IgD-negative memory B cell (primary cell): ENCODE measurements around the gene FAM13C. TPM values are rescaled to one million over a fixed set of nuclear protein-coding genes. Genes with fewer than 3 reads are reported as not detected.

Experiments
- H3K27ac Mint-ChIP-seq, 3 donors: one replicate each; pipeline ENCODE4 v1.8.0; 2020 to 2022; ENCODE audit warnings: mild to moderate bottlenecking in 3 of 3, mixed read lengths in 3 of 3, moderate library complexity in 1 of 3
- H3K27me3 Mint-ChIP-seq: one replicate; pipeline ENCODE4 v1.8.0; 2021; ENCODE audit warnings: mixed read lengths
- H3K36me3 Mint-ChIP-seq: one replicate; pipeline ENCODE4 v1.8.0; 2020; ENCODE audit warnings: mild to moderate bottlenecking, mixed read lengths
- H3K4me1 Mint-ChIP-seq, 3 donors: one replicate each; pipeline ENCODE4 v1.8.0; 2020 to 2022; ENCODE audit warnings: mixed read lengths in 3 of 3, mild to moderate bottlenecking in 1 of 3
- H3K4me3 Mint-ChIP-seq, 4 donors: one replicate each; pipeline ENCODE4 v1.8.0; 2020 to 2022; ENCODE audit warnings: mild to moderate bottlenecking in 4 of 4, mixed read lengths in 4 of 4, moderate library complexity in 3 of 4
- H3K9me3 Mint-ChIP-seq, 3 donors: one replicate each; pipeline ENCODE4 v1.8.0; 2020 to 2021; ENCODE audit warnings: mixed read lengths in 3 of 3, mild to moderate bottlenecking in 1 of 3
- polyA plus RNA-seq: library from polyadenylated mRNA; unstranded; fragments of 300-500 nt; fragmentation: Illumina TruSeq; gene quantifications from one replicate; pipeline ENCODE4 v1.2.3, GENCODE V29; 2021

The FAM13C gene
- polyA plus RNA-seq, 1 donor from 2014 or later = not detected

DNA sequence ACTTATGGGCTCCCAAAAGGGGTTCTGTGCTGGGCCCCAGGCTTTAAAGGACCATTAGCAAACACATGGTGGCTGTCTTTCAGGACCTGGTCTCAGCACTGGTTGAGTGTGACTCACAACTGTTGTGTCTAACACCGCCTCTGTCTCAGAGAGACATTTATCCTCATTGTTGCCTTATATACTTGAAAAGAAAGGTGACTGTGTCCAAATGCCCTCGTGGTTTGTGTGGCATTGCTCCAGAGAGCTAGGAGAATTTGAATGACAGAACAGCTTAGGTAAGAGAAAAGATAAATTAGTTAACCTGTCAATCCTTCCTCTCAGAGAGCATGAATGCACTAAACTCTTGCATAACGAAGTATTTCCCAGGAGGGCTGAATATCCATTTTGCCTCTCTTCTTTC, 14.5 kb upstream of the FAM13C start:
- peaks cover 2% of the 10 kb centered on the region for H3K36me3 Mint-ChIP-seq
- H3K4me3 Mint-ChIP-seq = no peak overlapping the region
- H3K27ac Mint-ChIP-seq = no peak overlapping the region
- H3K4me1 Mint-ChIP-seq = no peaks in the 10 kb centered on the region
- H3K9me3 Mint-ChIP-seq = no peaks in the 10 kb centered on the region
- no peaks in the 10 kb centered on the region for H3K27me3 Mint-ChIP-seq

DNA sequence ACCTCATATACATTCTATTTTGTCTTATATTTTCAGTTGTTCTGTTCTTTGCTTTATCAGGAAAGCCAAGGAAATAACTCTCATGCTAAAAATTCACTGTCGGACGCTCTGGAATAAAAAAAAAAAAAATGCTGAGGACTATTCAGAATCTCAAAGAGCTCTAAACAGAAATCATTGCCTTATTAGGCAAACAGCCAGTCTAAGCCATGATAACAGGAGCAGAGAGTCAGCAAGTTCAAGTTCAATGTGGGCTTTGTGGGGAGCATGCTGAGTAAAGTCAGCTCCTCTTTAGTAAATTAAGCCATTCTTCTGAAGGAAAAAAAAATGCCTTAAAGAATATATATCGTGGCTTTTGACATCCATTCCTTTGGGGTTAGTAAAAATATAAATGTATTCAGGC, 13.6 kb upstream of the FAM13C start:
- Mint-ChIP-seq H3K27me3 (no peaks in the 10 kb centered on the region), H3K4me3 (no peak overlapping the region), H3K27ac (no peak overlapping the region), H3K36me3 (peaks cover 2% of the 10 kb centered on the region), H3K4me1 (no peaks in the 10 kb centered on the region), H3K9me3 (no peaks in the 10 kb centered on the region)

DNA sequence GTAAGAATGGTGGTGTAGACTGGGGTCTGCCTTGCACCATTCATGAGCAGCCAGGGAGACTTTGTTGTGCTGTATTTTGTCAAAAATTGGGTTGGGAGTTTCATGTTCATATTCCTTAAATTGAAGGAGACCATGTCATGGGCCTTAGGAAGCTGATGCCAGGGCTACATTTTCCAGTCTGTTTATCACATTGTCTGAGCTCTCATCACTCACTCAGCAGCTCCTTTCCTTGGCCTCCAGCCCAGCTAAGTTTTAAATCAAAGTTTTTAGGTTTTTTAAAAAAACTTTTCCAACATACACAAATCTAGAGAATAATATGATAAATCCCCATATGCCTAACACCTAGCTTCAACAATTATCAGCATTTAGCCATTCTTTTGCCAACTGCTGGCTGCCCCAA, 12.6 kb upstream of the FAM13C start:
- no peak overlapping the region for H3K4me3 Mint-ChIP-seq
- H3K36me3 Mint-ChIP-seq = peaks cover 2% of the 10 kb centered on the region
- no peak overlapping the region for H3K27ac Mint-ChIP-seq
- no peaks in the 10 kb centered on the region for H3K9me3 Mint-ChIP-seq
- no peaks in the 10 kb centered on the region for H3K27me3 Mint-ChIP-seq
- no peaks in the 10 kb centered on the region for H3K4me1 Mint-ChIP-seq

DNA sequence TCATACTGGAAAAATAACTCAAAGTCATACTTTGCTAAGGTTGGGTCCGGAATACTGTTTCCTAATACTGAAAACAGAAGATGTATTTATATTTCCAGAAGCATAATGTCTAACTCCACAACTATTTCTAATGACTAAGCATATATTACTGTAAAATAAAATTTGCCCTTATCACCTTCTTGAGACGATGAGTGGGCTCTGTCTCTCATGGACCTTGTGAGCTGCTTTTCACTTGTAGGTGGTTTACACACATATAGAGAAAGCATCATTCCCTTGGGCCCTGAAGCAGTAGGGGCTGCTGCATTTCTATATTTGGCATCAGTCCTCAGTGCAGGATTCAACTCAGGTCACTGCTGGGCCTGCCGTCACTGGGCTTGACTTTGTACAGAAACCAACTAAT, 10.7 kb upstream of the FAM13C start:
- Mint-ChIP-seq H3K4me3 (no peak overlapping the region), H3K27me3 (no peaks in the 10 kb centered on the region), H3K9me3 (no peaks in the 10 kb centered on the region), H3K36me3 (peaks cover 2% of the 10 kb centered on the region), H3K4me1 (no peaks in the 10 kb centered on the region), H3K27ac (no peak overlapping the region)

DNA sequence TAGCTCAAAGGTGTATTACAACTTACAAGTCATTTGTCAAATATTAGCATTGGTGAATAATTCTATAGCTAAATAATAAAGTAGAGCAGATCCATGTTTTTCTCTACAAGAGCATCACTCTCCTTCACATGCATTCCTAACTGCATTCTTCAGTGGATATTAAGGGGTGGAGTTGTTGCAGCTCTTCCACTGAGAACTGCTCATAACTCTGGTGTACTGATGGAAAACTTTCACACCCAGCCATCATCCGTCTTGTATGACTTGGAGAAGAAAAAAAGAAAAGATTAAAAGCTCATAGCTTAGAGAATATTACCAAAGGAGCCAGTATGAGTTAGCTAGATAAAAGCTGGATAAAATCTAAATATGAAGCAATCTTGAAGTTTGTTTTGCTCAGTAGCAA, 10.2 kb upstream of the FAM13C start:
- Mint-ChIP-seq H3K27me3 (no peaks in the 10 kb centered on the region), H3K4me3 (no peak overlapping the region), H3K4me1 (no peaks in the 10 kb centered on the region), H3K36me3 (peaks cover 2% of the 10 kb centered on the region), H3K27ac (no peak overlapping the region), H3K9me3 (no peaks in the 10 kb centered on the region)

DNA sequence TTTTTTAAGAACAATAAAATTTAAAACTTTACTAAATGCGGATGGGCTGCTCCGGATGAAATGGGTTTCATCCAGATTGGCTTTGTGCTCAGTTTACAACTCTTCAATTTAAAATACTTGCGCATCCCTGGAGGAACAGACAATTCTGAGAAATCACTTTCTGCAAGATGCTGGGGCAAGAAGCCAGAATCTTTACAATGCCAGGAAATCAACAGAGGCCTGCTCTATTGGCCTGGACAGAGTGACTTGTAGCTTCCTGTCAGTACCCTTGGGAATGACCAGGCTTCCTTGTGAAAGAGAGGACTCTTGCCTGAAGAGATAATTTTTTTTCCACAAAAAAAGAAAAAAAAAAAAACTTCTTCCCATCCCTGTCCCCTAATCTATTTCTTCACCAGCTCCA, 3.9 kb upstream of the FAM13C start:
- H3K4me1 Mint-ChIP-seq = peaks cover 0 to 8% (median 4%) of the 10 kb centered on the region in 3 donors
- no peaks in the 10 kb centered on the region for H3K9me3 Mint-ChIP-seq
- no peak overlapping the region for H3K27ac Mint-ChIP-seq
- H3K36me3 Mint-ChIP-seq = no peaks in the 10 kb centered on the region
- peaks cover 14% of the 10 kb centered on the region for H3K27me3 Mint-ChIP-seq
- no peak overlapping the region for H3K4me3 Mint-ChIP-seq

DNA sequence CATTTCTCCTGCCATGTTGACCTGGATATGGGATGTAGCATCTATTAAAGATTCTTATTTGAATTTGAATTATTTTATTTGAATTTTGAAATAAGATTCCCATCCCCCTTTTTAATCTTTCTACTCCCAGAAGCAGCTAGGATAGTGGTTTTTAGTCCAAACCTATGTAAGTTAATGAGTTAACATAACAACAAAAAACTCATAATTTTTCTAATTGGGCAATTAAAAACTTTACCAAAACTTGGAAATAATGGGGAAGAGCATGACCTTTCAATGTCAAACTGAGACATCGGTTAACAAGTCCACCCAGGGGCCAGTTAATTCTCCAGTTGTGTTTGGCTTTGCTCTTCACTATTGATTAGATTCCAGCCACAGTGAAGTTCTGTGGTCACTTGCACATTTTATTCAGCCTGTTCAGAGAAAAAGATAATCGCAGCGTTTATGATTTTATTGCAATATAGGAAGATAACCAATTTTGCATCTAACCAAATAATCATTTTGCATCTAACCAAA, 1.2 kb upstream of the FAM13C start:
- peaks cover 0 to 8% (median 4%) of the 10 kb centered on the region in 3 donors for H3K4me1 Mint-ChIP-seq
- no peak overlapping the region for H3K27ac Mint-ChIP-seq
- peaks cover 19% of the 10 kb centered on the region for H3K27me3 Mint-ChIP-seq
- no peaks in the 10 kb centered on the region for H3K36me3 Mint-ChIP-seq
- no peak overlapping the region for H3K4me3 Mint-ChIP-seq
- H3K9me3 Mint-ChIP-seq = no peaks in the 10 kb centered on the region

DNA sequence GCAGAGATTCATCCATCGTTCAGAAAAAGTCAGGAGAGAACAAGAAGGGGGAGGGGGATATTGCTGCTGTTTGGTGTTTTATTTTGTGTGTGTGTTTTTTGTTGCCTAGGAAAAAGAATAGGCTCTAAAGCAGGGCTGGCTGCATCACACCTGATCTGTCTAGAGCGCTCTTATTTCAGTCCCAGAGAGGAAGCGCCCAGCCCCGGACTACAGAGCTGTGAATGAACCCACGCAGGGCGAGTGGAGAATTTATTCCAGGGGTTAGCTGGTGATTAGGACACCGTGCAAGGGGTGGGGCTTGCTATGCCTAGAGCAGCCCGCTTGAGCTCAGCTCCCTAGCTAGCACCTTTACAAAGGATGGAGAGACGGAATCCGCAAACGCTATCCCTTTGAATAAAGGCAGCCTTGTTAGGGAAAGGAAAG, 621 bp upstream of the FAM13C start:
- Mint-ChIP-seq H3K4me1 (peaks cover 0 to 8% (median 4%) of the 10 kb centered on the region in 3 donors), H3K27me3 (peaks cover 20% of the 10 kb centered on the region), H3K9me3 (no peaks in the 10 kb centered on the region), H3K4me3 (peak overlapping the region in 2 of 4 donors; percentile 63 to 68), H3K36me3 (no peaks in the 10 kb centered on the region), H3K27ac (no peak overlapping the region)

DNA sequence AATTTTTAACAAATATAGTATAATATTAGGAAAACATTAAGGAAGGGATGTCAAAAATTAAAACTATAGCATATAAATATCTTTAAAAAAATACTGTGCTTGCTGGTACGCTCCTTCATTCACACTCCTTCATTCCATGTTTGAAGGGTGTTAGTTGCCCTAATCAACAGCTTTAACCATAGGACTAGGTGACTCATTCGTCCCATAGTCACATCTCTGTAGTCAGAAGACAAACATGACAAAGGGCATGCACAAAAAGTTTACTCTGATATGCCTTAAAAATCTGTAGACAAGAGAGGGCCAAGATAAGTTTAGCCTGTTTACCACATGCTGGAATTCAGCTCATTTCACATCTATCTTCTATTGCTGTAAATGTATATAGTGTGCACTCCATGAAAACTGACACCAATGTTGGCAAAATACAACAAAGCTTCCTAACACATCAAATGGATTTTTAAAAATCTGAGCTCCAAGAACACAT, 646 bp downstream of the FAM13C start:
- peaks cover 21% of the 10 kb centered on the region for H3K27me3 Mint-ChIP-seq
- peaks cover 0 to 8% (median 4%) of the 10 kb centered on the region in 3 donors for H3K4me1 Mint-ChIP-seq
- H3K9me3 Mint-ChIP-seq = no peaks in the 10 kb centered on the region
- H3K36me3 Mint-ChIP-seq = no peaks in the 10 kb centered on the region
- H3K27ac Mint-ChIP-seq = no peak overlapping the region
- H3K4me3 Mint-ChIP-seq = peak overlapping the region in 1 of 4 donors; percentile 59

DNA sequence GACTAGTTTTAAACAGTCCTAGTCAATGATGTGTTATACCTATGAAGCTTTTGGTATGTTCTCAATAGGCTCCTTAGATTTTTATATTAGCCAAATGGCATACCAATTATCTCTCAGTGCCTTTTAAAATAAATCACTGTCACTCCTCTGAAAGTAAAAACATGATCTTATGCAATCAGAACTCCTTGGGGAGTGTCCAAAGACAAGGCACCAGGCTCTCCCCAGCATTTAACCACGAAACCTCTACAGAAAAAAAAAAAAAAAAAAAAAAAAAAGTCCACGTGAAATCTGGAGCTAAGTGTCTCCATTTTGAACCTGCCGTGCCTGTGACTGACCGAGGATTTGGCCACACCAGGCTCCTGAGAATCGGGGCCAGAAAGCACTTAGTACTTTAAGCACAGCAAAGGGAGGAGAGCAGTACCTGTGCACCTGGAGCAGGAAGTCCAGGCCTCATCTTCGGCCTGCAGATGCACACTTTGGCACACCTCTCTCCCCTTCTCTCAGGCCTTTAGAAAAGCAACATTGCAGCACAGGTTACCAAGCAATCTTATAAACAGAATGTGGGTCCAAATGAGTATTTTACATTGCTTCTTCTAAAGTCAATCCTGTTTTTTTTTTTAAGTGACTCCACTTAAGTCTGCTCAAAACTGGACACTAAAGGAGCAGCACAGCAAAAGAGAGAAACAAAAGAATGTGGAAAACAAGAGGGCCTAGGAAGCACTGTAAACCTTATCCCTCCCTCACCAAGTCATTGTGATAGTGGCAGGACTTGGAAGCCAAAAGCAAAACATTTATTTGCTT, 1.5 kb downstream of the FAM13C start:
- Mint-ChIP-seq H3K9me3 (no peaks in the 10 kb centered on the region), H3K4me1 (peaks cover 0 to 8% (median 4%) of the 10 kb centered on the region in 3 donors), H3K27me3 (peaks cover 21% of the 10 kb centered on the region), H3K4me3 (no peak overlapping the region), H3K36me3 (no peaks in the 10 kb centered on the region), H3K27ac (no peak overlapping the region)

DNA sequence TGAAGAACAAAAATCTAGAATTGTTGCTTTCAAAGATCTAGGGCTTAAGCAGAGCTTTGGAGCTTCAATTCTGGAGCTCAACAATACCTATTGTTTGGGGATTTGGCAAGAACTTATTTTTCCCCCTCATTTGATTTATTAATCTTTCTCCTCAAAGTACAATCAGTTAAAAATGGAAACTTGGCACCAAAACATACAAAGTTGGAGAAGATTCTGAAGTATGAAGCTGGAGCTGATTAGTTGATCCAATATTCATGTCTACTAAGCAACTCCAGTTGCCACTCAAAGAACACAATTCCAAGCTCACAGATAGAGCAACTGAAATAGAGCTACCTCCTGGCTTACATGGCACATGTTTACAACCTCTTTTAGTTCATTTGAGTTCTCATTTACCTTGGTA, 3.8 kb downstream of the FAM13C start:
- Mint-ChIP-seq H3K4me1 (peaks cover 0 to 8% (median 4%) of the 10 kb centered on the region in 3 donors), H3K9me3 (no peaks in the 10 kb centered on the region)

DNA sequence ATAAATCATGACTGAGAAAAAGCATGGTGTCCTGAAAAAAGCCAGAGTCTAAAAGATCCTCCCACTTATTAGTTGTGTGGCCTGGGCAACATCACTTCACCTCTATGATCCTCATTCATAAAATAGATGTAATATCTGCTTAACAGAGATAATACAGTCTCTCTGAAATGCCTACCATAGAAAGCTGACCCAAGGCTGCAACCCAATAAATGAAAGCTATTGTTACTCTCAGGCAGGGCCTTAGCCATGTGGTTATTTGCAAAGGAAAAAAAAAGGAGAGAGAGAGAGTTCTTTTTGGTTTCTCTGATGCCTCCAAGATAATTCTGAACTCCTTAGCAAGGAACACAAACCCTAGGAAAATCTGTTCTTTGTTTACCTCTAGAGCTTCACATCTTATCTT, 7.9 kb downstream of the FAM13C start:
- Mint-ChIP-seq H3K4me1 (no peaks in the 10 kb centered on the region), H3K36me3 (no peaks in the 10 kb centered on the region), H3K27ac (no peak overlapping the region), H3K4me3 (no peak overlapping the region), H3K27me3 (peaks cover 4% of the 10 kb centered on the region), H3K9me3 (peaks cover 0 to 3% (median 0%) of the 10 kb centered on the region in 3 donors)

More for the DNA sequence above, 3.8 kb downstream of the FAM13C start:
- H3K36me3 Mint-ChIP-seq = no peaks in the 10 kb centered on the region
- H3K4me3 Mint-ChIP-seq = no peak overlapping the region
- H3K27me3 Mint-ChIP-seq = peaks cover 18% of the 10 kb centered on the region
- no peak overlapping the region for H3K27ac Mint-ChIP-seq

DNA sequence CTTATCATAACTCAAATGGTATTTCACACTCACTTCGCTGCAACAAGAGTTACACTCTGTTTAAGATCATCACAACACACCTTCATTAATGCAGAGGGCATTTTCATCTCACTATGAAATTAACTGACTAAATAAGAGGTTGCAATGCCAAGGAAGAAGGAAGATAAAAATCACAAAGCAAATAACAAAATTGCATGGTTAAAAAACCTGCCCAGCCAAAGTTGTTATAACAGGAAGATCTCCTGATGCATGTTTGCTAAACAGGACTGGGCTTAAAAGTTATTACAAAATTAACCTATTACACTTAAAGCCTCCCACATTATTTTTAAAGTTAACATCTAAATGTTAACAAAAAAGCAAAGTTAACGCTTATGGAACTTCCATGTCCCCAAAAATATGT, 11.8 kb downstream of the FAM13C start:
- Mint-ChIP-seq H3K36me3 (no peaks in the 10 kb centered on the region), H3K4me3 (no peak overlapping the region), H3K27ac (no peak overlapping the region), H3K9me3 (peaks cover 0 to 5% (median 0%) of the 10 kb centered on the region in 3 donors), H3K27me3 (no peaks in the 10 kb centered on the region), H3K4me1 (no peaks in the 10 kb centered on the region)

DNA sequence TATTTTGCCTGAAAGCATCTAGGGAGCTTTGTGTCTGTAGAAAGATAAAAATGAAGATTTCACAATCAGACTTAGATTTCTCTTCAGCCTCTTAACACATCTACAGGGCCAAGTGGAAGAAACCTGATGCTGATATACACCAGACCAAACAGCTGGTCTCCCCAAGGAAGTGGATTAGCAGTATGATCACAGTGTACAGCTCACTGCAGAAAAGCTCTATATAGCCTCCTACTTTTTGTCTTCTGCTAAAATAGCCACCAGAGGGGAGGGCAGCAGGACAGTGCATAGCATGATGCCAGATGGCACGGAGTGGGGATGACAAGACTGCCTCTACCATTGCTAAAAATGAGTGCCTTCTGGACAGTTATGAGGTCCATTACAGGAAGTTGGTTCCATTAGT, 16.0 kb downstream of the FAM13C start:
- Mint-ChIP-seq H3K4me3 (no peak overlapping the region), H3K36me3 (no peaks in the 10 kb centered on the region), H3K27ac (no peak overlapping the region), H3K27me3 (no peaks in the 10 kb centered on the region), H3K9me3 (peaks cover 0 to 3% (median 2%) of the 10 kb centered on the region in 3 donors), H3K4me1 (no peaks in the 10 kb centered on the region)

DNA sequence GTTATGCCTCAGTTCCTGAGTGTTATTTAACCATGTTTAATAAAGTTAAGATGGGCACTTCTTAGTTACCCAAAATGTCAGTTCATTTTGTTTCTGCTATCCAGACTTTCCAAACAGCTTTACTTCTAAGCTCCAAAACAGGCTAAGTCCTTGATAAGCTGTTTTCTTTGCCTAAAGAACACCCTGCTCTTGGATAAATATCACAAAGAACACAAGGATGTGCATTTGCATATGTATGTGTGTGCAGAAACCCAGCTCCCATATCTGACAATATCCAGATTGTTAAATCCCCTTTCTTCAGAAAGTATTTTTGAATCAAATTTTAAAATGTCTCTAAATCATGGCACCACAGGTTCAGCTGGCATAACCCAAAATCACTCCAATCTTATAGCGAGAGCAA, 19.6 kb downstream of the FAM13C start:
- no peaks in the 10 kb centered on the region for H3K4me1 Mint-ChIP-seq
- peaks cover 0 to 3% (median 0%) of the 10 kb centered on the region in 3 donors for H3K9me3 Mint-ChIP-seq
- no peak overlapping the region for H3K27ac Mint-ChIP-seq
- H3K4me3 Mint-ChIP-seq = no peak overlapping the region
- H3K36me3 Mint-ChIP-seq = no peaks in the 10 kb centered on the region
- no peaks in the 10 kb centered on the region for H3K27me3 Mint-ChIP-seq

DNA sequence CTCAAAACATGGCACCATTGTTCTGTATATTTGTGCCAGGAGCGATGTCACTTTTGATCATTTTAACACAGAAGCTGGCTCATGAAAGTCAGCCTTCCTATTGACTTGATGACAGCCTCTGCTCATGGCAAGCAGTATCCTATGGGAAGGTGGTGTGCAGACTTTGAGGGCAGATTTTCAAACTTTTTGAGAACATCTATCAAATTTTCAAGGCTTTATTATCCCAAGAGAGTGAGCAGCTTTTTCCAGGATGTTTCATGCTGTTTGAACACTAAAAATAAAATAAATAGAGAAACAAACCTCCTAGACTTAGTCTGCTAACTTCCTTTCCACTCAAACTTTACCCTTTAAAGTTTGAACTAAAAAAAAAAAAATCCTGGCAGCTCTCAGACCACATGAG, 20.3 kb downstream of the FAM13C start:
- Mint-ChIP-seq H3K9me3 (peaks cover 0 to 3% (median 0%) of the 10 kb centered on the region in 3 donors), H3K4me3 (no peak overlapping the region), H3K4me1 (no peaks in the 10 kb centered on the region), H3K36me3 (no peaks in the 10 kb centered on the region), H3K27ac (no peak overlapping the region), H3K27me3 (no peaks in the 10 kb centered on the region)
